Tibial artery (tissue), 4 donors: ENCODE measurements around the gene SH2D4B.

ENCODE experiments used
- DNase-seq, 2 donors: peaks; one replicate each; pipeline ENCODE4 v3.0.0-alpha.2; 2019
- H3K27ac ChIP-seq, 2 donors: fragments of 200-600 bp; sonication (generic) in 1 of 2; 1 replicate in 1 of 2; 2 replicates in 1 of 2; pipeline ENCODE4 v1.5.1; 2018 to 2019; ENCODE audit warnings: mild to moderate bottlenecking in 1 of 2
- H3K27me3 ChIP-seq, 2 donors: fragments of 200-600 bp; sonication (generic) in 1 of 2; one replicate each; pipeline versions ENCODE4 v1.5.1 to v1.6.0; 2016 to 2019
- H3K36me3 ChIP-seq, 3 donors: fragments of 200-600 bp; sonication (generic) in 2 of 3; one replicate each; pipeline ENCODE4 v1.5.1; 2016 to 2019; ENCODE audit warnings: mild to moderate bottlenecking in 2 of 3
- H3K4me1 ChIP-seq, 4 donors: fragments of 200-600 bp; sonication (generic) in 2 of 4; 1 replicate in 3 of 4; 2 replicates in 1 of 4; pipeline ENCODE4 v1.5.1; 2016 to 2019
- H3K4me3 ChIP-seq, 2 donors: fragments of 200-600 bp; sonication (generic) in 1 of 2; 1 replicate in 1 of 2; 2 replicates in 1 of 2; pipeline ENCODE4 v1.5.1; 2018 to 2019; ENCODE audit warnings: mild to moderate bottlenecking in 2 of 2
- H3K9me3 ChIP-seq, 3 donors: fragments of 200-600 bp; sonication (generic) in 1 of 3; one replicate each; pipeline ENCODE4 v1.5.1; 2016 to 2019
- CTCF ChIP-seq, 2 experiments: fragments of 200-600 bp in 1 of 2; fragments of 450-650 bp in 1 of 2; IDR thresholded peaks; one replicate each; pipeline ENCODE4 v1.5.1; 2017 to 2019; ENCODE audit warnings: antibody characterized with exemption in 2 of 2, mild to moderate bottlenecking in 1 of 2, moderate library complexity in 1 of 2
- intact Hi-C: fragments of 100-400 bp; cut with DNase I; formaldehyde crosslinking; loops from one replicate; pipeline ENCODE4 v1.15.0; 2023; ENCODE audit warnings: low total_unique reads

The SH2D4B gene

GRCh38 chr10:80681142-80681541 lies 143.4 kb downstream of the SH2D4B start:
- intact Hi-C loops = loop anchor here (10.0 kb wide), 1 partner anchor 1836 kb away; no protein-coding TSS in a partner anchor
- no peaks in the 10 kb centered on the region for H3K4me1 ChIP-seq
- no peak overlapping the region for H3K4me3 ChIP-seq
- H3K36me3 ChIP-seq = no peaks in the 10 kb centered on the region
- no peak for TF ChIP-seq CTCF (IDR thresholded peaks at IDR 0.05)
- DNase-seq = no peak
- no peaks in the 10 kb centered on the region for H3K9me3 ChIP-seq
- H3K27me3 ChIP-seq = no peaks in the 10 kb centered on the region
- H3K27ac ChIP-seq = no peak overlapping the region

- H3K9me3 ChIP-seq = no peaks in the 10 kb centered on the region
- H3K4me1 ChIP-seq = no peaks in the 10 kb centered on the region
- no peak for DNase-seq
- no peak overlapping the region for H3K27ac ChIP-seq
- no peak overlapping the region for H3K4me3 ChIP-seq
- no peak for TF ChIP-seq CTCF (IDR thresholded peaks at IDR 0.05)
- H3K36me3 ChIP-seq = no peaks in the 10 kb centered on the region
- intact Hi-C loops = loop anchor here (10.0 kb wide), 1 partner anchor 1839 kb away; no protein-coding TSS in a partner anchor
- H3K27me3 ChIP-seq = no peaks in the 10 kb centered on the region
Measured at GRCh38 chr10:80684259-80684658, 146.6 kb downstream of the SH2D4B start.

- no peaks in the 10 kb centered on the region for H3K27me3 ChIP-seq
- intact Hi-C loops = loop anchor here (10.0 kb wide), 1 partner anchor 1841 kb away; no protein-coding TSS in a partner anchor
- no peaks in the 10 kb centered on the region for H3K4me1 ChIP-seq
- no peaks in the 10 kb centered on the region for H3K9me3 ChIP-seq
- no peak for TF ChIP-seq CTCF (IDR thresholded peaks at IDR 0.05)
- no peak overlapping the region for H3K4me3 ChIP-seq
- no peak overlapping the region for H3K27ac ChIP-seq
- no peaks in the 10 kb centered on the region for H3K36me3 ChIP-seq
- DNase-seq = no peak
Measured at GRCh38 chr10:80685355-80685754, 147.7 kb downstream of the SH2D4B start.

- DNase-seq = no peak
- H3K27me3 ChIP-seq = no peaks in the 10 kb centered on the region
- no peaks in the 10 kb centered on the region for H3K9me3 ChIP-seq
- no peaks in the 10 kb centered on the region for H3K36me3 ChIP-seq
- no peak overlapping the region for H3K27ac ChIP-seq
- no peaks in the 10 kb centered on the region for H3K4me1 ChIP-seq
- intact Hi-C loops = loop anchor here (10.0 kb wide), 1 partner anchor 1842 kb away; no protein-coding TSS in a partner anchor
- no peak overlapping the region for H3K4me3 ChIP-seq
- no peak for TF ChIP-seq CTCF (IDR thresholded peaks at IDR 0.05)
Measured at GRCh38 chr10:80686734-80687475, 149.2 kb downstream of the SH2D4B start.

GRCh38 chr10:80687476-80687789 lies 149.7 kb downstream of the SH2D4B start:
- Histone ChIP-seq H3K4me1 (no peaks in the 10 kb centered on the region), H3K4me3 (no peak overlapping the region), H3K9me3 (no peaks in the 10 kb centered on the region), H3K27ac (no peak overlapping the region), H3K27me3 (no peaks in the 10 kb centered on the region), H3K36me3 (no peaks in the 10 kb centered on the region)
- intact Hi-C loops = loop anchor here (10.0 kb wide), 1 partner anchor 1843 kb away; no protein-coding TSS in a partner anchor
- no peak for TF ChIP-seq CTCF (IDR thresholded peaks at IDR 0.05)
- DNase-seq = no peak
